Pancreas (tissue), 10 donors: ENCODE measurements around the gene EIF1. TPM values are rescaled to one million over a fixed set of nuclear protein-coding genes. Genes with fewer than 3 reads are reported as not detected.
"Not testable (repeated sequence)": the region's sequence is repeated elsewhere in the genome, so short reads cannot be mapped to it uniquely, and the experiment has no call there.

ENCODE experiments used
- ATAC-seq, 4 donors: fragments of 200-7000 bp; cut with Tn5 transposase; one replicate each; pipeline versions ENCODE4 v1.8.0 to v1.9.1; 2020; ENCODE audit warnings: mild to moderate bottlenecking in 4 of 4, moderate library complexity in 4 of 4
- DNase-seq, 6 donors: peaks; one replicate each; pipeline ENCODE4 v3.0.0-alpha.2; 2020
- FAIRE-seq: peaks from 2 replicates; lab custom pipeline; 2012; peaks lifted over from hg19 to GRCh38; lab: Jason Lieb, UNC
- H3K27ac ChIP-seq, 4 donors: fragments of 200-600 bp; sonication (generic); 1 replicate in 3 of 4; 2 replicates in 1 of 4; pipeline versions ENCODE4 v1.5.0 to v1.8.0; 2020
- H3K27me3 ChIP-seq, 4 donors: fragments of 200-600 bp; one replicate each; pipeline ENCODE4 v1.8.0; 2021
- H3K36me3 ChIP-seq, 3 donors: fragments of 200-600 bp; sonication (generic) in 1 of 3; one replicate each; pipeline versions ENCODE4 v1.5.0 to v1.8.0; 2020 to 2021
- H3K4me1 ChIP-seq, 3 donors: fragments of 200-600 bp; one replicate each; pipeline ENCODE4 v1.8.0; 2021
- H3K4me3 ChIP-seq, 4 donors: fragments of 200-600 bp; sonication (generic) in 2 of 4; one replicate each; pipeline versions ENCODE4 v1.5.0 to v1.8.0; 2020 to 2021
- H3K9me3 ChIP-seq, 4 donors: fragments of 200-600 bp; one replicate each; pipeline ENCODE4 v1.8.0; 2021
- CTCF ChIP-seq, 4 donors: fragments of 200-600 bp; sonication (generic) in 3 of 4; IDR thresholded peaks; one replicate each; pipeline versions ENCODE4 v1.5.0 to v1.8.0; 2021; ENCODE audit warnings: antibody characterized with exemption in 4 of 4
- WGBS, 2 donors: extraction: QIAGEN DNeasy Blood & Tissue Kit; methylation state at CpG; one replicate each; pipeline ENCODE4 v1.1.7; 2013; 5-methylcytosine and 5-hydroxymethylcytosine counted together
- intact Hi-C, 3 donors: fragments of 100-400 bp; cut with DNase I; formaldehyde crosslinking; loops; one replicate each; pipeline versions ENCODE4 v1.11.1 to v1.14.2; 2022
- polyA plus RNA-seq, 2 donors: library from polyadenylated mRNA; stranded (reverse); fragments of 200-250 nt; gene quantifications; one replicate each; pipeline ENCODE4 v1.2.3, GENCODE V29; 2013
- total RNA-seq, 6 donors: library from RNA; stranded (reverse); fragmentation: NEBNext Ultra II Directional in 4 of 6; extraction: Animal tissue kit (Norgen Biotek cat#: 25700) in 4 of 6; gene quantifications; one replicate each; pipeline versions ENCODE4 v1.2.1 to v1.2.4, GENCODE V29; 2021 to 2023
- donor health status: healthy with polysubstance abuse.
- donor health status: DM: no; HTN: no; CAD: no; lungs with moderate emphysema.
- donor health status: DM: no; HTN: no; CAD: no.
- donor health status: control.
- donor health status: control.
- donor health status: Bipolar disorder and iron deficiency.
- donor health status: DM: yes; HTN: yes; CAD: no.
- donor health status: DM: no; HTN: no; CAD: no.
- donor health status: DM: no; HTN: no; CAD: no.
- donor health status: DM: yes; HTN: yes; CAD: no.

The EIF1 gene
- total and polyA plus RNA-seq, 8 donors = 316 to 934 (median 554) TPM

DNA sequence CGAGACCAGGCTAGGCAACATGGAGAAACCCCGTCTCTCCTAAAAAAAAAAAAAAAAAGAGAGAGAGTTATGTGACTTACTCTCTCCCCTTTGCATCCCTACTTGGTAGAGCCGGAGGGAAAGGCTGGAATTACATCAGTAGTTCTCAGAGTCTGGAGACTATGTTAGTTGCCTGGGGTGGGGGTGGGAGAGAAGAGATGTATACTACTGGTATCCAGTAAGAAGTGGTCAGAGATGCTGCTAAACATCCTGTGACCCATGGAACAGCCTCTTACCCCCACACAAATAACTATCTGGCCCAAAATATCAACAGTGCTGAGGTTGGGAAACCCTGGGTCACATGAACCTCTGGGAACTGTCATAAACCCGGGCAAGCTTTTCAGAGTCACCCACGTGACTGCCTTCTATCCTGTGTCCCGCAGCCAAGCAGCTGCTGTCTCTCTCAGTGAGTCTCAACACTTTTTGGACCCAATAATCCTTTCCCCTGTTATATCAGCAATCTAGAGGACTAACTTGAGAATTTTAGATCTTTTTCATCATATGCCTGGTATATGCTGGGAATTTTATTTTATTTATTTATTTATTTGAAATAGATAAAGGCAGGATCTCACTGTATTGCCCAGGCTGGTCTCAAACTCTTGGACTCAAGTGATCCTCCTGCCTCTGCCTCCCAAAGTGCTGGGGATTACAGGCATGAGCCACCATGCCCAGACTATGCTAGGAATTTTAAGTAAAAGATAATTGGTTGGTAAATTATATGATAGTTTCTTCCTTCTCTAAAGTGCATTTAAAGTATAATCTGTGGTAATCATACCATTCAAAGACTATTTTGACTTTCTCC, 8.7 kb downstream of the EIF1 start:
- H3K27me3 ChIP-seq = no peaks in the 10 kb centered on the region
- H3K27ac ChIP-seq = peak overlapping the region in 1 of 4 donors; percentile 30
- ATAC-seq (peak; percentile 74 to 86 (median 82)), DNase-seq (peak in 4 of 6 donors; percentile 52 to 70 (median 65)), FAIRE-seq (no peak)
- intact Hi-C loops = no loop called here
- WGBS, 2 donors = 27 to 34% methylated on average over 6 of the region's 6 CpGs
- peaks cover 0 to 13% (median 12%) of the 10 kb centered on the region in 3 donors for H3K36me3 ChIP-seq
- no peak for TF ChIP-seq CTCF (IDR thresholded peaks at IDR 0.05)
- peaks cover 2 to 9% (median 5%) of the 10 kb centered on the region in 3 donors for H3K4me1 ChIP-seq
- H3K9me3 ChIP-seq = no peaks in the 10 kb centered on the region
- H3K4me3 ChIP-seq = no peak overlapping the region

DNA sequence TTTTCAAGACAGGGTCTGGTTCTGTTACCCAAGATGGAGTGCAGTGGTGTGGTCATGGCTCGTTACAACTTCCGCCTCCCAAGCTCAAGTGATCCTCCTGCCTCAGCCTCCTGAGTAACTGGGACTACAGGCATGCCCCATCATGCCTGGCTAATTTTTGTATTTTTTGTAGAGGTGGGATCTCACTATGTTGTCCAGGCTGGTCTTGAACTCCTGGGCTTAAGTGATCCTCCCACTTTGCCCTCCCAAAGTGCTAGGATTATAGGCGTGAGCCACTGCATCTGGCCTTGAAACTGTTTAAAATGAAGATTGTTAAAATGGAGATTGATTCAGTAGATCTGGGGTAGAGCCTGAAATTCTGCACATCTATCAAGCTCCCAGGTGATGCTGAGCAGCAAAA, 12.2 kb downstream of the EIF1 start:
- ATAC-seq, FAIRE-seq, H3K27me3 ChIP-seq, H3K4me3 ChIP-seq, intact Hi-C loops, H3K4me1 ChIP-seq, H3K27ac ChIP-seq, H3K9me3 ChIP-seq, DNase-seq, H3K36me3 ChIP-seq: not testable (repeated sequence)
- WGBS, 2 donors = 77 to 83% methylated on average over 3 of the region's 3 CpGs

- no peaks in the 10 kb centered on the region for H3K36me3 ChIP-seq
- FAIRE-seq = no peak
- 82 to 85% methylated on average over 8 of the region's 8 CpGs for WGBS, 2 donors
- H3K27ac ChIP-seq = no peak overlapping the region
- no peaks in the 10 kb centered on the region for H3K27me3 ChIP-seq
- intact Hi-C loops = no loop called here
- no peak for TF ChIP-seq CTCF (IDR thresholded peaks at IDR 0.05)
- H3K9me3 ChIP-seq = no peaks in the 10 kb centered on the region
- peaks cover 0 to under 1% (median 0%) of the 10 kb centered on the region in 3 donors for H3K4me1 ChIP-seq
- H3K4me3 ChIP-seq = no peak overlapping the region
- ATAC-seq = no peak
- DNase-seq = no peak
Observed at GRCh38 chr17:41702712-41703111, 14.0 kb downstream of the EIF1 start.

DNA sequence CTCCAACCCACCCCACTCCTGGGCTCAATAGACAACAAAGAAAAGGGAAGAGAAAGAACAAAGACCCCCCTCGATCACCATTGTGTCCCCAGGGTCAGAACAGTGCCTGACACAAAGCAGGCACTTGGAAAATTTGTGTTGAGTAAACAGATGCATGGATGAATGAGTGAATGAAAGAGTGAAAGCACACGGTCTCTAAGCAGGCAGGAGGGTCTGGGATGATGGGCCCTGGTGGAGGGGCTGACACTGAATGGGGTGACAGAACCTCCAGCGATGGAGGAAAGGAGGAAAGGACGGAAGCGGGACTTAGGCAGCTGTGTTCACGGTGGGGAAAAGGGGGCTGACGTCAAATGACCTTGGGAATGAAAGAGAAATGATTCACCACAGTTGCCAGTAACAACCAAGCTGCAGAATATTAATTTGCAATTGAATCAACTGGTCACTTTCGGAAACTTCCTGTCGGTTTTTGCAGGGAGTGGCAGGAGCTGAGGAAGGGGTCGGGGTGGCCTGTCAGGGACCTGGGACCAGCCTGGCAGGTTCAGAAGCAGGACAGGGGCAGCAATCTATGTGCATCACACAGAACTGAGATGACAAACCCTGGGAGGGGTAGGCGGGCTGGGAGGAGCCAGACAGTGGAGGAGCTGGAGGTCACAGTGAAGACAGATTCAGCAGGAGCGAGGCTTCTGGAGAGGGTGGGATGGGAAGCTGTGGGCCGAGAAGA, 16.7 kb downstream of the EIF1 start:
- Histone ChIP-seq H3K4me3 (no peak overlapping the region), H3K27me3 (no peaks in the 10 kb centered on the region), H3K27ac (no peak overlapping the region), H3K4me1 (no peaks in the 10 kb centered on the region), H3K9me3 (no peaks in the 10 kb centered on the region), H3K36me3 (no peaks in the 10 kb centered on the region)
- 43 to 45% methylated on average over 13 of the region's 13 CpGs for WGBS, 2 donors
- intact Hi-C loops = no loop called here
- ATAC-seq (peak; percentile 50 to 72 (median 71)), FAIRE-seq (no peak), DNase-seq (no peak)
- no peak for TF ChIP-seq CTCF (IDR thresholded peaks at IDR 0.05)

DNA sequence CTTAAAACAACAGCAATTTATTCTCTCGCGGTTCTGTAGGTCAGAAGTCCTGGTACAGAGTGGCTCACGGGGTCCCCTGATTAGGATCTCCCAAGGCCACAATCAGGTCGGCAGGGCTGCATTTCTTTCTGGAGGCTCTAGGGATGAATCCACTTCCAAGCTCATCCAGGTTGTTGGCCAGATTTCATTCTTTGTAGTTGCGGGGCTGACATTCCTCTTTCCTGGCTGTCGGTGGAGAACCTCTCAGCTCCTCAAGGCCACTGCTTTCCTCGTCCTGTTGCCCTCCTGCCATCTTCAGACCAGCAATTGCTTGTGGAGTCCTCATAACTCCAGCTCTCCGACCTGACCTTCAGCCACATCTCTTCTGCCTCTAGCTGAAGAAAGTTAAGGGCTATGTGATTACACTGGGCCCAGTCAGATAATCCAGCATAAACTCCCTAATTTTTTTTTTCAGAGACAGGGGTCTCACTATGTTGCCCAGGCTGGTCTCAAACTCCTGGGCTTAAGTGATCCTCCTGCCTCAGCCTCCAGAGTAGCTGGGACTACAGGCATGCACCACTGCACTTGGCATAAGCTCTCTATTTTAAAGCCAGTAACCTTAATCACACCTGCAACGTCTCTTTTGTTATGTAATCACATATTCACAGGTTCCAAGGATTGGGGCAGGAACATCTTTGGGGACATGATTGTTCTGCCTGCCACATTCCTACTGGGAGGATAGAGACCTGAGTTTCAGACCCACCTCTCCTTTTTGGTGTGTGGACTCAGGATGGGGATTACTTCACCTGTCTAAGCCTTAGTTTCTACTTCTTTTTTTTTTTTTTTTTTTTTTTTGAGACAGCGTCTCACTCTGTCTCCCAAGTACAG, 19.4 kb downstream of the EIF1 start:
- intact Hi-C loops = no loop called here
- no peak for FAIRE-seq
- 66 to 71% methylated on average over 10 of the region's 10 CpGs for WGBS, 2 donors

More for the DNA sequence above, 19.4 kb downstream of the EIF1 start:
- Histone ChIP-seq H3K9me3 (no peaks in the 10 kb centered on the region), H3K27ac (no peak overlapping the region), H3K27me3 (no peaks in the 10 kb centered on the region), H3K4me3 (no peak overlapping the region), H3K4me1 (no peaks in the 10 kb centered on the region), H3K36me3 (no peaks in the 10 kb centered on the region)
- DNase-seq = no peak
- TF ChIP-seq CTCF (IDR thresholded peaks at IDR 0.05) = no peak
- no peak for ATAC-seq
